Upper lobe of left lung (tissue), 4 donors: ENCODE data around the gene FBXO5.
"Not testable (repeated sequence)": the region's sequence is repeated elsewhere in the genome, so short reads cannot be mapped to it uniquely, and the experiment has no call there.

Source experiments
- POLR2A ChIP-seq, 4 donors: fragments of 450-650 bp; IDR thresholded peaks; one replicate each; pipeline ENCODE4 v1.5.1; 2016 to 2017; ENCODE audit warnings: antibody characterized with exemption in 4 of 4, mild to moderate bottlenecking in 2 of 4
- POLR2AphosphoS5 ChIP-seq, 2 donors: sonication (generic); formaldehyde crosslinking; IDR thresholded peaks; one replicate each; pipeline ENCODE4 v1.5.1; 2017; ENCODE audit warnings: antibody characterized with exemption in 2 of 2
- TF ChIP-seq, protein P1 (sequence below), 6 experiments: fragments of 450-650 bp in 4 of 6; fragments of 200-600 bp in 2 of 6; sonication (generic) in 2 of 6; IDR thresholded peaks; one replicate each; pipeline ENCODE4 v1.5.1; 2016 to 2019; ENCODE audit warnings: antibody characterized with exemption in 6 of 6

- not testable (repeated sequence) for TF ChIP-seq POLR2AphosphoS5, POLR2A (IDR thresholded peaks at IDR 0.05)
- TF ChIP-seq, protein P1, sequence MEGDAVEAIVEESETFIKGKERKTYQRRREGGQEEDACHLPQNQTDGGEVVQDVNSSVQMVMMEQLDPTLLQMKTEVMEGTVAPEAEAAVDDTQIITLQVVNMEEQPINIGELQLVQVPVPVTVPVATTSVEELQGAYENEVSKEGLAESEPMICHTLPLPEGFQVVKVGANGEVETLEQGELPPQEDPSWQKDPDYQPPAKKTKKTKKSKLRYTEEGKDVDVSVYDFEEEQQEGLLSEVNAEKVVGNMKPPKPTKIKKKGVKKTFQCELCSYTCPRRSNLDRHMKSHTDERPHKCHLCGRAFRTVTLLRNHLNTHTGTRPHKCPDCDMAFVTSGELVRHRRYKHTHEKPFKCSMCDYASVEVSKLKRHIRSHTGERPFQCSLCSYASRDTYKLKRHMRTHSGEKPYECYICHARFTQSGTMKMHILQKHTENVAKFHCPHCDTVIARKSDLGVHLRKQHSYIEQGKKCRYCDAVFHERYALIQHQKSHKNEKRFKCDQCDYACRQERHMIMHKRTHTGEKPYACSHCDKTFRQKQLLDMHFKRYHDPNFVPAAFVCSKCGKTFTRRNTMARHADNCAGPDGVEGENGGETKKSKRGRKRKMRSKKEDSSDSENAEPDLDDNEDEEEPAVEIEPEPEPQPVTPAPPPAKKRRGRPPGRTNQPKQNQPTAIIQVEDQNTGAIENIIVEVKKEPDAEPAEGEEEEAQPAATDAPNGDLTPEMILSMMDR (IDR thresholded peaks at IDR 0.05) = not testable (repeated sequence)
Measured at GRCh38 chr6:152999538-152999937, 16.7 kb upstream of the FBXO5 start.
